Effector CD4-positive, alpha-beta T cell (primary cell): ENCODE results near the gene UBXN7.
A peak's percentile ranks its signal among the peaks of the same experiment; 100 is the strongest.
"Not testable (repeated sequence)": the region's sequence is repeated elsewhere in the genome, so short reads cannot be mapped to it uniquely, and the experiment has no call there.

Experiments
- DNase-seq: peaks from one replicate; pipeline ENCODE4 v3.0.0-alpha.2; 2020
- total RNA-seq: gene quantifications from one replicate; lab custom pipeline; 2026; lab: John Stamatoyannopoulos, UW

The UBXN7 gene, protein sequence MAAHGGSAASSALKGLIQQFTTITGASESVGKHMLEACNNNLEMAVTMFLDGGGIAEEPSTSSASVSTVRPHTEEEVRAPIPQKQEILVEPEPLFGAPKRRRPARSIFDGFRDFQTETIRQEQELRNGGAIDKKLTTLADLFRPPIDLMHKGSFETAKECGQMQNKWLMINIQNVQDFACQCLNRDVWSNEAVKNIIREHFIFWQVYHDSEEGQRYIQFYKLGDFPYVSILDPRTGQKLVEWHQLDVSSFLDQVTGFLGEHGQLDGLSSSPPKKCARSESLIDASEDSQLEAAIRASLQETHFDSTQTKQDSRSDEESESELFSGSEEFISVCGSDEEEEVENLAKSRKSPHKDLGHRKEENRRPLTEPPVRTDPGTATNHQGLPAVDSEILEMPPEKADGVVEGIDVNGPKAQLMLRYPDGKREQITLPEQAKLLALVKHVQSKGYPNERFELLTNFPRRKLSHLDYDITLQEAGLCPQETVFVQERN
- total RNA-seq: 106 reads per million, percentile 84 among the genes with 10 or more reads in this experiment

DNA sequence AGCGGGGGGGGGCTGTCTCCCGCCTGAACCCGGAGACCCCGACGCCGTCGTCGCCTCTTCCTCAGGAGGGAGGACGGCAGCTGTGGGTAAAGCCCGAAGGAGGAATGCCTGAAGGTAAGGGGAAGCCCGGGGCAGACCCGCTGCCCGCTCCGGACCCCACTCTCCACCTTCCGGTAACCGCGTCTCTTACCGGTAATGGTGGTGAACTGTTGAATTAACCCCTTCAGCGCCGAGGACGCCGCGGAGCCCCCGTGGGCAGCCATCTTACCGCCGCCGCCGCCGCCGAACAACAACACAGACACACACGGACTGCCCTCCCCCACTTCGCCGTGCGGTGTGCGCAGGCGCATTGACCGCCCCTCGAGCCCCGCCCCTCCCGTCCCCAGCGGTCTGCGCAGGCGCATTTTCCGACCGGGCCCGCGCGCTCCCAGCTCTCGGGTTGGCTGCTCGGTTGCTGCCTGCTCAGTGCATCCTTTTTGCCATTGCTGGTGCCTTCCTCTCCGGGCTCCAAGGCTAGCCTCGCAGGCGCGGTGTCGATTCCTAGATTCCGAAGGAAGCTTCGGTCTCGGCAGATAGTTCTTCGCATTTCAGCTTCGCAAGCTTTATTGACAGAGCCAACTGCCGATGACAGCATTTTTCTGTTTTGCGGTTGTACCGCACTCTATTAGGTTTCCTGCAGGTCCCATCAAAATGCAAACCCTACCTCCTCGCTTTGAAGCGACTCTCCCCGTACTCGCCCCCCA is at the start of gene UBXN7:
Gene UBXN7 (minus strand): TSS at position 291 of the 743 bp plus-strand sequence. CDS start 28 bp downstream, at position 263.
- DNase-seq: peak; percentile 96

DNA sequence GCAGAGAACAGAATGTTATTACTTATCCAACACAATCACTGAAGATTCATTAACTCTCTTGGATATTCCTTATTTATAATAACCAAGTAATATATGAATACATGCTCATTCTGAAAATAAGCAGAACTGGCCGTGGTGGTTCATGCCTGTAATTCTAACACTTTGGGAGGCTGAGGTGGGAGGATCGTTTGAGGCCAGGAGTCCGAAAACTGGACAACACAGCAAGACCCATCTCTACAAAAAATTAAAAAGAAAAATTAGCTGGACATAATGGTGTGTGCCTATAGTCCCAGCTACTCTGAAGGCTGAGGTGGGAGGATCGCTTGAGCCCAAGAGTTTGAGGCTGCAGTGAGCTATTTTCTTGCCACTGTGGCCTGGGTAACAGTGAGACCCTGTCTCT is 45.5 kb upstream of the UBXN7 start:
- no peak for DNase-seq

DNA sequence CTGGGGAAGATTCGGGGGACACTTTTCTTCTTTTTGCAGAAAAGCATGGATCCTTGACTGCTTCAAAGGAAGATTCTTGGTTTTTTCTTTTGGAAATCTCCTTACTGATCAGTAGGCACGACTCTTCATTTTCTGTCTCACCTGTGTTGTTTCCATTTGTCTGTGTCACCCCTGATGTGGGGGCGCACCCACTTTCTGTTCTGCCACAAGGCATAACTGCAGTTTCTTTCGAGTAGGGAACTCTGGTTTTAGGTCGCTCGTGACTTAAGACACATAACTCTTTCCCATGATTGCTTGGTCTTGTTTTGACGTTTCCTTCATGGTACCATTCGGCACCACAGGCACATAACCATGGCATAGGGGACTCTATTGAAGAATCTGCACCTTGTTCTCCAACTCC is 40.1 kb upstream of the UBXN7 start:
- DNase-seq: no peak

DNA sequence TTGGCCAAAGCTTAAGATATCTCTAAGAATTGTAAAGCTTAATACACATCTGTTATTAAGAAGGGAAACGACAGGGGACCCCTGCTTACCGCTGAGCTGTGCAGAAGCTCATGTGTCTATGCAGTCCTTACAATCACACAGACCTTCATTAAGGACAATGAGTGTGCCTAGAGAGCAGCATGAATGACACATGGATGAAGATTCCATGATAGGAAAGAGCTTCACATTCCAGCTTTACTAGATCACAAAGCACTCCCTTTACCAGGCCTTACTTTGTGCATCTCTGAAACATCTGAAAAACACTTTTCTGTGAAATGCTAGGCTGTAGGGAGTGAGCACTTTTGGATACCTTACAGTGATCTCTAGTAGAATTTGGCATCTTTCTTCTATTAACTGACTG is 39.3 kb upstream of the UBXN7 start:
- no peak for DNase-seq

DNA sequence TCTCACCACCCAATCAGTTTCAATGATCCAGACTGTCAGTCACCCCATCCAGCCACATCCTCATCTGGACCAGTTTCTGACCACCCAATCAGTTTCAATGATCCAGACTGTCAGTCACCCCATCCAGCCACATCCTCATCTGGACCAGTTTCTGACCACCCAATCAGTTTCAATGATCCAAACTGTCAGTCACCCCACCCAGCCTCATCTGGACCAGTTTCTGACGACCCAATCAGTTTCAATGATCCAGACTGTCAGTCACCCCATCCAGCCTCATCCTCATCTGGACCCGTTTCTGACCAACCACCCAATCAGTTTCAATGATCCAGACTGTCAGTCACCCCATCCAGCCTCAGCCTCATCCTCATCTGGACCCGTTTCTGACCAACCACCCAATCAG is 38.0 kb upstream of the UBXN7 start:
- DNase-seq: not testable (repeated sequence)

DNA sequence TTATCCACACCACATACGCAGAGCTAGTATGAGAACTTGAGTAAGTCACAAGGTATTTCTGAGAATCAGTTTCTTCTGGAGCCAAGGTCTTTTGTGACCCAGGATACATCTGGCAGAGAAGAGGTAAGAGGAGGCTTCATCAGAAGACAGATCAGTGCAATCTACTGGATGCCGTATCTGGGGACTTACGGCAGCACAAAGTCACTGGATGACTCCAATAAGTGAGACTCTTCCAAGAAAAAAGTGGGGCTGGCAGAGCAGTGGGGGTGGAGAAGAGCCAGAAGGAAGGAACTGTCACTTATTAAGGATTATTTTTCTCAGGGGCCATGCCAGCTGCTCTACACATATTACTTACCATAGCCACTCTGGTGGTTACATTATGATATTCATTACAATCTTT is 31.6 kb upstream of the UBXN7 start:
- no peak for DNase-seq

DNA sequence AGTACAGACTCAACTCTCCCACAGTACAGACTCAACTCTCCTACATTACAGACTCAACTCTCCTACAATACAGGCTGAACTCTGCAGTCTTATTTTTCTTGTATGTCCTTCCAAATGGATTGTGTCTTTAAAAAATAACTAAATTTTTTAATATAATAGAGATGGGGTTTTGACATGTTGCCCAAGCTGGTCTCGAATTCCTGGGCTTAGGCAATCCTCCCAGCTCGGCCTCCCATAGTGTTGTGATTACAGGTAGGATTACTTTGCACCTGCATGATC is 31.2 kb upstream of the UBXN7 start:
- DNase-seq: no peak

DNA sequence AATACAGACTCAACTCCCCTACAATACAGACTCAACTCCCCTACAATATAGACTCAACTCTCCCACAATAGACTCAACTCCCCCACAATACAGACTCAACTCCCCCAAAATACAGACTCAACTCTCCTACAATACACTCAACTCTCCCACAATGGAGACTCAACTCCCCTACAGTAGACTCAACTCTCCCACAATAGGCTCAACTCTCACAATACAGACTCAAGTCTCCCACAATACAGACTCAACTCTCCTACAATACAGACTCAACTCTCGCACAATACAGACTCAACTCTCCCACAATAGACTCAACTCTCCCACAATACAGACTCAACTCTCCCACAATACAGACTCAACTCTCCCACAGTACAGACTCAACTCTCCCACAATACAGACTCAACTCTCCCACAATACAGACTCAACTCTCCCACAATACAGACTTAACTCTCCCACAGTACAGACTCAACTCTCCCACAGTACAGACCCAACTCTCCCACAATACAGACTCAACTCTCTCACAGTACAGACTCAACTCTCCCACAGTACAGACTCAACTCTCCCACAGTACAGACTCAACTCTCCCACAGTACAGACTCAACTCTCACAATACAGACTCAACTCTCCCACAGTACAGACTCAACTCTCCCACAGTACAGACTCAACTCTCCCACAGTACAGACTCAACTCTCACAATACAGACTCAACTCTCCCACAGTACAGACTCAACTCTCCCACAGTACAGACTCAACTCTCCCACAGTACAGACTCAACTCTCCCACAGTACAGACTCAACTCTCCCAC is 30.7 kb upstream of the UBXN7 start:
- not testable (repeated sequence) for DNase-seq

DNA sequence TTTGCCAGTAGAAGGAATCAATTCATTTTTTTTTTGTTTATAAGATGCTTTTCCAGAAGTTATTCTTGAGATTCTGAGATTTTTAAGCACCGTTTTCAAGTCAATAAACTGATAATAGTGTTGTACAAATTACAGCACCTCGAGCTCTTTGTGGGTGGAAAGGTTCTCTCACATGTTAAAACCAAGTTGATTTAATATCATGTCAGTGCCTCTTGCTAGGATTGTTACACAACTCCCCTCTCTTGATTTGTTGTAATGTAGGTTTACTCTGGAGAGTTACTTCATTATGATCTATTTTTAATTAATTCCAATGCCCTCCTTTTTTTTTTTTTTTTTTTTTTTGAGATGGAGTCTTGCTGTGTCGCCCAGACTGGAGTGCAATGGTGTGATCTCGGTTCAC is 25.8 kb upstream of the UBXN7 start:
- DNase-seq: no peak

DNA sequence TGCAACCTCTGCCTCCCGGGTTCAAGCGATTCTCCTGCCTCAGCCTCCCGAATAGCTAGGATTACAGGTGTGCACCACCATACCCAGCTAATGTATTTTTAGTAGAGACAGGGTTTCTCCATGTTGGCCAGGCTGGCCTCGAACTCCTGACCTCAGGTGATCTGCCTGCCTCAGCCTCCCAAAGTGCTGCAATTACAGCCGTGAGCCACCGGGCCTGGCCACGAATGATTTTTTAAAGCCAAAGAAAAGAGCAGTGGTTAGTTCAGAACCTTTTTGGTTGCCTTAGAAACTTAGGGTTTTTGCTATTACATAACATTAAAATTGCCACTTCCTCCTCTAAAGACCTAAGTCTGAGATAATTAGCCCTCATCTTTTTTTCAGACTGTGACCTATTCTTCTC is 25.2 kb upstream of the UBXN7 start:
- DNase-seq: not testable (repeated sequence)

DNA sequence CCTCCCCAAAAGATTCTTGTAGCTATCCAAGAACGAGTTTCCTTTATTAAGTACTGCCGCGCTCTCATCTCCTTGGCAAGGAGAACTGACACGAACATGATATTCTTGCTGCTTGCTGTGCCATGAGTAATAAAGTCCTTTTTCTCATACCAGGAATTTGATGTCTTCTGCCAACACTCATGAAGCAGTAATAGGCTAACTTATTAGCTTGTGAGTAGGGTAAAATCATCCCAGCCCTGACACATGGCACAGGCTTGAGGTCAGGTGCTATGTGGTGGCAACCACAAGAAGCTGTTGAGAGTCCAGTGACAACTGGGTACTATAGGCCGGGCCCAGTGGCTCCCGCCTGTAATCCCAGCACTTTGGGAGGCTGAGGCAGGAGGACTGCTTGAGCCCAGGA is 22.7 kb upstream of the UBXN7 start:
- no peak for DNase-seq

DNA sequence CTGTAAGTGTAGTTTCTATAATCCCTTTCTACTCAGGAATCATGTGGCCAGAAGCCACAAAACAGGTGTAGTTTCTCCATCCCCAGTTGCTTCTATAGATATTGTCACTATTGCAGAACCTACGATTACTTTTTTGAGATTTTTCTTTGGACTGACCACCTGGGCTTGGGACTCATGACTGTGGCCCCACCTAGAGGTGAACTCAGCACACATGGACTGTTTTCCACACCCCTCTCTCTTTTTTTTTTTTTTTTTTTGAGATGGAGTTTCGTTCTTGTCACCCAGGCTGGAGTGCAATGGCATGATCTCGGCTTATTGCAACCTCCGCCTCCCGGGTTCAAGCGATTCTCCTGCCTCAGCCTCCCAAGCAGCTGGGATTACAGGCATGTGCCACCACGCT is 13.2 kb upstream of the UBXN7 start:
- DNase-seq: not testable (repeated sequence)

DNA sequence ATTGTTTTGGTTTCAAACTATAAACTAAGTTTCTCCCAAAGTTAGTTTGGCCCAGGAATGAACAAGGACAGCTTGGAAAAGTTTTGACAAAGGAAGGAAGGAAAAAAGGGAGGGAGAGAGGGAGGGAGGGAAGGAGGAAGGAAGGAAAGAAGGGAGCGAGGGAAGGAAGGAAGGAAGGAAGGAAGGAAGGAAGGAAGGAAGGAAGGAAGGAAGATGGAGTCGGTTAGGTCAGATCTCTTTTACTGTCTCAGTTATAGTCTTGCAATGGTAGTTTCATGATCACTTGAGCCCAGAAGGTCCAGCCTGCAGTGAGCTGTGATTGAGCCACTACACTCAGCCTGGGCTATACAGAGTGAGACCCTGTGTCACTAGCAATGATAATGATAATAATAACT is 12.3 kb upstream of the UBXN7 start:
- no peak for DNase-seq

DNA sequence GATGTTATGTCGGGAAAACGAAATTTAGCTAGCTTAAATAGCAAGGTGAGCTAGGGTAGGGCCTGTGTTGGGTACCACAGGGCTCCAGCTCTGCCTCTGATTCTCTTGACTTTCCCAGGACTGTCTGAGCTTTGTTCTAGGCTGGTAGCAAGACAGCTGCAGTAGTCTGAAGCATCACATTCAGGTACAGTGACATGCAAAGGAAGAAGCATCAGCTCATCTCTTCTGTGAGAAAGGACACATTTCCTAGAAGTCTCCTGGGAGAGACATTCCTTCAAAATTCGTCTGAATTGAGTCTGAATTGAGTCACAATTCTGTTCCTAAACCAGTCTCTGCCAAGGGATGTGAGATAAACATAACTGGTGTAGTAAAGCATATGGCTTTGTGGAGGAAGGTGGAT is 8.5 kb upstream of the UBXN7 start:
- DNase-seq: no peak

DNA sequence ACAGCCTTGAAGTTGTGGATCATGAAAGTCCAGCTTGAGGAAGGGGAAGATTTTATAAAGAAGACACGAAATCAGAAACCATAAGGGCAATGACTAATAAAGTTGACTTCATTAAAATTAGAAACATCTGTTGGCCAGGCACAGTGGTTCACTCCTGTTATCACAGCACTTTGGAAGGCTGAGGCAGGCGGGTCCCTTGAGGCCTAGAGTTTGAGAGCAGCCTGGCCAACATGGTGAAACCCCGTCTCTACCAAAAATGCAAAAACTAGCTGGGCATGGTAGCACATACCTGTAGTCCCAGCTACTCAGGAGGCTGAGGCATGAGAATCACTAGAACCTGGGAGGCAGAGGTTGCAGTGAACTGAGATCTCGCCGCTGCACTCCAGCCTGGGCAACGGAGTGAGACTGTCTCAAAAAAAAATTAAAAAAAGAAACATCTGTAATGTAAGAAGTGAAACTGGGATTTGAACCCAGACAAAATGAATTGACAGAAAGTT is 7.9 kb upstream of the UBXN7 start:
- no peak for DNase-seq

DNA sequence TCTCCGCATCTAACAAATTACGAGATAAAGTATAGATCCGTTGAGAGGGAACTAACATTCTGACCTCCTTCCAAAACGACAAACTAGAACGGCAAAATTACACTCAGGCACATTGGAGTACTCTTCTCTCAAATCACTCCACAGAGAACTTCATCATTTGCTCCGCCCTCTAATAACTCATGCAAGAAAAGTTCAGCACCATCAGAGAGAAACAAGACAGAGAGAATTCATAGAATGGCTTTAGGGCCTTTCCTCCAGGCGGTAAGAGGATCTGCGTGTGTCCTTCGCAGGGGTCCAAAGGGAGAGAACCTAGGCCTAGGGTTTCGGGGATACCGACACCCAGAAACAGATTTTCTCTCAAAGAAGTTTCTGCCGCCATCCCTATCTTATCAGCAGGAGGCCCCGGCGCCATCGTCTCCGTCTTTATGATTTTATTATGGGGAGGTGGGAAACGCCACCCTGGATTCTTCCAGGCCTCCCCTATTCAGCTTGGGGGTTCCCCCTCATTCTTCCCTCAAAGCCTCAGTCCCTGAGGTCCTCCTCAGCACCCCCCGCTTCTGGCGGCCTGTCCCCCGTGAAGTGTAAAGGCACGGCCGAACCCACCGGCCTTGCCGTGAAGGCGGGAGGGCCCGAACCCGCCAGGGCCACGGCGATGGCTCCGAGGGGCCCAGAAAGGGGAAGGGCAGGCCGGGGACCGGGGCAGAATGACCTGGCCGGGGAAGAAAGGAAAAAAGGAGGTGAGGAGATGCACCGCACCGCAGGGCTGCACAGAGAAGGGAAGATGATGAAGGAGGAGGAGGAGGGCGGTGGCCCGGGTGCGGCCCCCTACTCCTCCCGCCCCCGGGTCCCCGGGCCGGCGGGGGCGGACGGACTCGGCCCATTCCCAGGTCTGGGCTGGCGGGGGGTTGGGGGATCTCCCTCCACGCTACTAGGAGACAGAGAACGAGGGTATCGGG is 768 bp downstream of the UBXN7 start:
- no peak for DNase-seq

DNA sequence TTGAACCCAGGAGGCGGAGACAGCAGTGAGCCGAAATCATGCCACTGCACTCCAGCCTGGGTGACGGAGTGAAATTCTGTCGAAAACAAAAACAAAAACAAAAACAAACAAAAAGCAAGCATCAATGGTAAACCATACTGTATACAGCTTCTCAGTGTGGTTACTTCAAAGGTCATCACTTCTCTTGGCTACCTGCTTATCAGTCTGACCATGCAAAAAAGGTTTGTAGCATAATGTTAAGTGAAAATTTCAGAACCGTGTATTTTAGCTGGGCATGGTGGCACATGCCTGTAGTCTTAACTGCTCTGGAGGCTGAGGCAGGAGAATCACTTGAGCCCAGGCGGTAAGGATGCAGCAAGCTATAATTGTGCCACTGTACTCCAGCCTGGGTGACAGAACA is 4.2 kb downstream of the UBXN7 start:
- no peak for DNase-seq

DNA sequence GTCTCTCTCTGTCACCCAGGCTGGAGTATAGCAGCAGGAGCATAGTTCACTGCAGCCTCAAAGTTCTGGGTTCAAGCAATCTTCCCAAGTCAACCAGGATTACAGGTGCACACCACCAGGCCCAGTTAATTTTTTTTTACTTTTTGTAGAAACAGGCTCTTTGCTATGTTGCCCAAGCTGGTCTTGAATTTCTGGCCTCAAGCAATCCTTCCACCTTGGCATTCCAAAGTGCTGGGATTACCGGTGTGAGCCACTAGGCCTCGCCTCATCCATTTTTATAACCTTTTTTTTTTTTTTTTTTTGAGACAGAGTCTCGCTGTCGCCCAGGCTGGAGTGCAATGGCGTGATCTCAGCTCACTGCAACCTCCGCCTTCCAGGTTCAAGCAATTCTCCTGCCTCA is 7.8 kb downstream of the UBXN7 start:
- not testable (repeated sequence) for DNase-seq

DNA sequence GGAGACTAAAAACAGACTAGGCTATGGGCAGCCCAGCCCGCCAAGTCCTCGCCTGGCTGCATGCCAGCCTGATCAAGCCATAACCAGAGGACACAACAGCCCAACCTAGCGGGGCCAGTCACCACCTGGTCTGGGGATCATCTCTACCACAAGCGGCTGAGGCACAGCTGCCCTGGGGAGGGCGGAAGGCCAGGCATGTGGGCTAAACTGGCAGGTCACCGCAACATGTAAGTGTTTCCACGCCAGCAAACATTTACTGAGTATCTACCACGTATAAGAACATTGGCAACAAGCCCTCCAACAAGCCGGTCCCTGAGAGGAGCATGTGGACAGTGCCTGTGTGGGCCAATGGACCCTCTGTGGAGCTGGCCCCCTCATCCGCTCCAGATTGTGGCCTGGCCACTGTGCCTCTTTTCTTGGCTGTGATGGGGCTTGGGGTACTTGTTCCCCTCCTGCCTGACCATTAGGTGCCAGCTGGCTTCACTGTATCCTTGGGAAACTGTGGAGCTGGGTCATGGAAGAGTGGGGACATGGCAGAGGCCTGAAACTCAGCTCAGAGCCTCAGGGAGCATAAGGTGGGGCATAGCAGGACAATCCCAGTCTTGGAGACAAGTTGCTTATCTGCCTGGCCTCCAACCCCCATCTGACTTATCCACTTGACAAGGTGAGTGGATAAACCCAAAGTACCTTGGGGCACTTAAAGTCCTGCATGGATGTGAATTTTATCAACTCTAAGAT is 9.0 kb downstream of the UBXN7 start:
- no peak for DNase-seq

DNA sequence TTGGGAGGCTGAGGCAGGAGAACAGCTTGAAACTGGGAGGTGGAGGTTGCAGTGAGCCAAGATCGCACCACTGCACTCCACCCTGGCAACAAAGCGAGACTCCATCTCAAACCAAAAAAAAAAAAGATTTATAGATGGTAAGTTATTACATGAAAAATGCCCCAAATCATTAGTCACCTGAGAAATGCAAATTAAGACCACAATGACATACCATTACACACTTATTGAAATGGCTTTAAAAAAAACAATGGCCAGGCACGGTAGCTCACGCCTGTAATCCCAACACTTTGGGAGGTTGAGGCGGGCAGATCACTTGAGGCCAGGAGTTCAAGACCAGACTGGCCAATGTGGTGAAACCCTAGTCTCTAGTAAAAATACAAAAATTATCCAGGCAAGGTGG is 10.6 kb downstream of the UBXN7 start:
- not testable (repeated sequence) for DNase-seq

DNA sequence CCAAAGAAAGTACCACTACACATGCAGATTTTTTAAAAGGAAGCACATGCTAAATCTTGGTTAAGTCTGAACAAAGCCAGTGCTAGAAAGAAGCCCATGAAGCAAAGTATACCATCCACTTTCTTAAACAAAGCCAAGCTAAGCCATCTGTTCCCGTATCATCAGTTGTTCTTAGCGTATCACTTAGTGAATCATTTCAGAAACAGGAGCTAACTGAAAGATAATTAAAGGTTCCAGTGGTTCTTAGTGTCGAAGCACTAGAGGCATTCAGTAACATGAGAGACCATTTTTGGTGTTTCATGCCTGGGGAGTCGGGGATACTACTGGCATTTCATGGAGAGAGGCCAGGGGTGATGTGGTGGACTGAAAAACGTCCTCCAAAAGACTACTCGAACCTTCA is 12.8 kb downstream of the UBXN7 start:
- no peak for DNase-seq
